ENCODE data around the gene KCNQ1.

The KCNQ1 gene

GRCh38 chr11:2849994-2850770, 405.4 kb downstream of the KCNQ1 start:
- Mint-ChIP-seq H3K9me3 (no peaks in the 10 kb centered on the region), H3K27ac (no peak overlapping the region), H3K4me1 (ENCODE audit: low read depth) (no peaks in the 10 kb centered on the region), H3K36me3 (ENCODE audit: low read depth) (no peaks in the 10 kb centered on the region), H3K4me3 (no peak overlapping the region), H3K27me3 (ENCODE audit: low read depth) (no peaks in the 10 kb centered on the region)

- Mint-ChIP-seq H3K27ac (no peak overlapping the region), H3K4me3 (no peak overlapping the region), H3K4me1 (ENCODE audit: low read depth) (no peaks in the 10 kb centered on the region), H3K36me3 (ENCODE audit: low read depth) (no peaks in the 10 kb centered on the region), H3K9me3 (no peaks in the 10 kb centered on the region), H3K27me3 (ENCODE audit: low read depth) (no peaks in the 10 kb centered on the region)
Observed at GRCh38 chr11:2853401-2853800, 408.6 kb downstream of the KCNQ1 start.

- Mint-ChIP-seq H3K4me3 (no peak overlapping the region), H3K36me3 (ENCODE audit: low read depth) (no peaks in the 10 kb centered on the region), H3K4me1 (ENCODE audit: low read depth) (no peaks in the 10 kb centered on the region), H3K27ac (no peak overlapping the region), H3K27me3 (ENCODE audit: low read depth) (no peaks in the 10 kb centered on the region), H3K9me3 (no peaks in the 10 kb centered on the region)
Observed at GRCh38 chr11:2853997-2854560, 409.3 kb downstream of the KCNQ1 start.

- Mint-ChIP-seq H3K36me3 (ENCODE audit: low read depth) (no peaks in the 10 kb centered on the region), H3K27me3 (ENCODE audit: low read depth) (no peaks in the 10 kb centered on the region), H3K9me3 (no peaks in the 10 kb centered on the region), H3K4me1 (ENCODE audit: low read depth) (no peaks in the 10 kb centered on the region), H3K4me3 (no peak overlapping the region), H3K27ac (no peak overlapping the region)
Observed at GRCh38 chr11:2855162-2855561, 410.4 kb downstream of the KCNQ1 start.

- H3K9me3 Mint-ChIP-seq: no peaks in the 10 kb centered on the region
- no peak overlapping the region for H3K27ac Mint-ChIP-seq
Observed at GRCh38 chr11:2857276-2857675, 412.5 kb downstream of the KCNQ1 start.

GRCh38 chr11:2857918-2858317, 413.1 kb downstream of the KCNQ1 start:
- H3K4me1 Mint-ChIP-seq (ENCODE audit: low read depth): no peaks in the 10 kb centered on the region
- H3K27ac Mint-ChIP-seq: no peak overlapping the region
- no peaks in the 10 kb centered on the region for H3K36me3 Mint-ChIP-seq (ENCODE audit: low read depth)
- H3K9me3 Mint-ChIP-seq: no peaks in the 10 kb centered on the region
- H3K4me3 Mint-ChIP-seq: no peak overlapping the region
- H3K27me3 Mint-ChIP-seq (ENCODE audit: low read depth): peaks cover 6% of the 10 kb centered on the region

More at GRCh38 chr11:2857276-2857675, 412.5 kb downstream of the KCNQ1 start:
- Mint-ChIP-seq H3K4me3 (no peak overlapping the region), H3K27me3 (ENCODE audit: low read depth) (peaks cover 6% of the 10 kb centered on the region), H3K4me1 (ENCODE audit: low read depth) (no peaks in the 10 kb centered on the region), H3K36me3 (ENCODE audit: low read depth) (no peaks in the 10 kb centered on the region)

GRCh38 chr11:2858995-2859698, 414.3 kb downstream of the KCNQ1 start:
- H3K27me3 Mint-ChIP-seq (ENCODE audit: low read depth): peaks cover 18% of the 10 kb centered on the region
- H3K27ac Mint-ChIP-seq: no peak overlapping the region
- no peaks in the 10 kb centered on the region for H3K36me3 Mint-ChIP-seq (ENCODE audit: low read depth)
- no peaks in the 10 kb centered on the region for H3K4me1 Mint-ChIP-seq (ENCODE audit: low read depth)
- H3K9me3 Mint-ChIP-seq: no peaks in the 10 kb centered on the region
- H3K4me3 Mint-ChIP-seq: no peak overlapping the region

- no peak overlapping the region for H3K27ac Mint-ChIP-seq
- no peaks in the 10 kb centered on the region for H3K4me1 Mint-ChIP-seq (ENCODE audit: low read depth)
- H3K4me3 Mint-ChIP-seq: no peak overlapping the region
- H3K36me3 Mint-ChIP-seq (ENCODE audit: low read depth): no peaks in the 10 kb centered on the region
- no peaks in the 10 kb centered on the region for H3K9me3 Mint-ChIP-seq
- H3K27me3 Mint-ChIP-seq (ENCODE audit: low read depth): peaks cover 23% of the 10 kb centered on the region
Observed at GRCh38 chr11:2859699-2860037, 414.9 kb downstream of the KCNQ1 start.

- peaks cover 30% of the 10 kb centered on the region for H3K27me3 Mint-ChIP-seq (ENCODE audit: low read depth)
- H3K27ac Mint-ChIP-seq: no peak overlapping the region
- H3K4me3 Mint-ChIP-seq: no peak overlapping the region
- H3K4me1 Mint-ChIP-seq (ENCODE audit: low read depth): no peaks in the 10 kb centered on the region
- H3K9me3 Mint-ChIP-seq: no peaks in the 10 kb centered on the region
- H3K36me3 Mint-ChIP-seq (ENCODE audit: low read depth): no peaks in the 10 kb centered on the region
Observed at GRCh38 chr11:2860636-2861035, 415.8 kb downstream of the KCNQ1 start.

- Mint-ChIP-seq H3K9me3 (no peaks in the 10 kb centered on the region), H3K4me1 (ENCODE audit: low read depth) (no peaks in the 10 kb centered on the region), H3K36me3 (ENCODE audit: low read depth) (no peaks in the 10 kb centered on the region), H3K27me3 (ENCODE audit: low read depth) (peaks cover 39% of the 10 kb centered on the region), H3K4me3 (no peak overlapping the region), H3K27ac (no peak overlapping the region)
Observed at GRCh38 chr11:2862395-2863275, 417.8 kb downstream of the KCNQ1 start.

GRCh38 chr11:2863276-2863618, 418.4 kb downstream of the KCNQ1 start:
- Mint-ChIP-seq H3K27ac (no peak overlapping the region), H3K9me3 (no peaks in the 10 kb centered on the region), H3K4me1 (ENCODE audit: low read depth) (no peaks in the 10 kb centered on the region), H3K4me3 (no peak overlapping the region), H3K27me3 (ENCODE audit: low read depth) (peaks cover 45% of the 10 kb centered on the region), H3K36me3 (ENCODE audit: low read depth) (no peaks in the 10 kb centered on the region)

GRCh38 chr11:2864901-2865300, 420.1 kb downstream of the KCNQ1 start:
- Mint-ChIP-seq H3K27ac (no peak overlapping the region), H3K4me1 (ENCODE audit: low read depth) (peaks cover 2% of the 10 kb centered on the region), H3K27me3 (ENCODE audit: low read depth) (peaks cover 56% of the 10 kb centered on the region), H3K9me3 (no peaks in the 10 kb centered on the region), H3K36me3 (ENCODE audit: low read depth) (no peaks in the 10 kb centered on the region), H3K4me3 (no peak overlapping the region)

- Mint-ChIP-seq H3K27me3 (ENCODE audit: low read depth) (peaks cover 62% of the 10 kb centered on the region), H3K4me1 (ENCODE audit: low read depth) (peaks cover 2% of the 10 kb centered on the region), H3K4me3 (no peak overlapping the region), H3K36me3 (ENCODE audit: low read depth) (no peaks in the 10 kb centered on the region), H3K9me3 (no peaks in the 10 kb centered on the region), H3K27ac (no peak overlapping the region)
Observed at GRCh38 chr11:2865922-2866577, 421.2 kb downstream of the KCNQ1 start.

GRCh38 chr11:2867142-2867541, 422.3 kb downstream of the KCNQ1 start:
- H3K36me3 Mint-ChIP-seq (ENCODE audit: low read depth): no peaks in the 10 kb centered on the region
- no peaks in the 10 kb centered on the region for H3K9me3 Mint-ChIP-seq
- H3K4me1 Mint-ChIP-seq (ENCODE audit: low read depth): peaks cover 2% of the 10 kb centered on the region
- H3K27ac Mint-ChIP-seq: no peak overlapping the region
- no peak overlapping the region for H3K4me3 Mint-ChIP-seq
- peaks cover 64% of the 10 kb centered on the region for H3K27me3 Mint-ChIP-seq (ENCODE audit: low read depth)
